SU-DHL-6 (cell line): ENCODE results near the gene ATP5MG.

Experiments
- CTCF ChIP-seq: fragments of 200-600 bp; sonication (generic); IDR thresholded peaks from one replicate; pipeline ENCODE4 v1.5.1; 2017; ENCODE audit warnings: antibody characterized with exemption, mild to moderate bottlenecking, low read length, moderate library complexity; ENCODE audit not compliant: insufficient read depth, poor library complexity, severe bottlenecking
- EZH2phosphoT487 ChIP-seq: fragments of 200-600 bp; sonication (generic), shearing (Covaris generic); conservative IDR thresholded peaks from 2 replicates; pipeline ENCODE4 v1.6.1; 2018; ENCODE audit warnings: mild to moderate bottlenecking, antibody characterized with exemption, low read length, moderate library complexity, mixed read lengths

- no peak for TF ChIP-seq CTCF
- TF ChIP-seq EZH2phosphoT487 = no peak
Observed at GRCh38 chr11:118370774-118371173, 30.6 kb upstream of the ATP5MG start.
